ENCODE results near the gene LRMDA. TPM values are rescaled to one million over a fixed set of nuclear protein-coding genes. Genes with fewer than 3 reads are reported as not detected.

Gene LRMDA
- total and polyA plus RNA-seq, 2 of the 13 experiments (the other 11 are each of a cell fraction or from before 2014, with no cell fraction given) = 13.4 to 22.0 TPM

- TF ChIP-seq PREB (CRISPR knock-in tag; IDR thresholded peaks at IDR 0.05) (no peak), PRMT3 (CRISPR knock-in tag; IDR thresholded peaks at IDR 0.05; ENCODE audit: borderline replicate concordance, low read depth) (no peak), ZBTB7B (CRISPR knock-in tag; IDR thresholded peaks at IDR 0.05) (peak; percentile 56; the same call in 1 of the 2 replicates), SIX1 (CRISPR knock-in tag; IDR thresholded peaks at IDR 0.05; ENCODE audit: borderline replicate concordance) (peak; percentile 64; the same call in 1 of the 2 replicates), RNF2 (conservative IDR thresholded peaks at IDR 0.05; ENCODE audit: low read depth) (no peak), CREBL2 (CRISPR knock-in tag; IDR thresholded peaks at IDR 0.05; ENCODE audit: borderline replicate concordance) (no peak), KLF16 (CRISPR knock-in tag; IDR thresholded peaks at IDR 0.05) (peak in 1 of 2 experiments; percentile 79; a peak in 2 of 4 replicates), ZBTB38 (CRISPR knock-in tag; IDR thresholded peaks at IDR 0.05) (peak; percentile 23; the same call in 1 of the 2 replicates), TEAD3 (CRISPR knock-in tag; optimal IDR thresholded peaks at IDR 0.05; ENCODE audit: borderline replicate concordance) (peak; percentile 91), BORCS8-MEF2B (CRISPR knock-in tag; IDR thresholded peaks at IDR 0.05) (0 out of 2 replicates have a peak, but pooled peaks have one; percentile 24), CHCHD3 (CRISPR knock-in tag; IDR thresholded peaks at IDR 0.05) (no peak), TMF1 (CRISPR knock-in tag; IDR thresholded peaks at IDR 0.05; ENCODE audit: low read depth) (no peak), ZKSCAN1 (IDR thresholded peaks at IDR 0.05; ENCODE audit: low read length) (peak; percentile 54; the same call in 1 of the 2 replicates), RXRB (CRISPR knock-in tag; IDR thresholded peaks at IDR 0.05; ENCODE audit: borderline replicate concordance) (peak; percentile 96), ZNF570 (CRISPR knock-in tag; IDR thresholded peaks at IDR 0.05; ENCODE audit: borderline replicate concordance) (no peak), ZNF496 (CRISPR knock-in tag; IDR thresholded peaks at IDR 0.05; ENCODE audit: insufficient replicate concordance) (no peak), AHDC1 (CRISPR knock-in tag; IDR thresholded peaks at IDR 0.05; ENCODE audit: borderline replicate concordance) (peak; percentile 99), ZIK1 (CRISPR knock-in tag; IDR thresholded peaks at IDR 0.05; ENCODE audit: borderline replicate concordance, low read depth) (no peak), ZNF503 (CRISPR knock-in tag; IDR thresholded peaks at IDR 0.05) (peak; percentile 97), NR2F1 (CRISPR knock-in tag; IDR thresholded peaks at IDR 0.05) (peak; percentile 82 to 84)
Measured at GRCh38 chr10:75733135-75733890, 301.9 kb downstream of the LRMDA start (continued).

All from HepG2 (cell line).